ENCODE data around the gene CHRNA4. TPM values are rescaled to one million over a fixed set of nuclear protein-coding genes. Genes with fewer than 3 reads are reported as not detected.

CHRNA4 gene
- polyA plus RNA-seq, 1 of the 3 experiments (the other 2 are of a cell fraction) = not detected

GRCh38 chr20:63332488-63333240 is 28.5 kb downstream of the CHRNA4 start:
- H3K27ac ChIP-seq (ENCODE audit: low read depth in 2 of 2, low read length in 1 of 2) = no peak overlapping the region
- peaks cover 0 to 3% of the 10 kb centered on the region in 2 experiments; a peak in 1 of 4 replicates for H3K4me1 ChIP-seq (ENCODE audit: control insufficient read depth in 1 of 2, insufficient read depth in 2 of 2, low read depth in 1 of 2, low read length in 1 of 2)
- no peaks in the 10 kb centered on the region for H3K9me2 ChIP-seq
- no peaks in the 10 kb centered on the region for H3K9me3 ChIP-seq
- no peak overlapping the region for H3K4me3 ChIP-seq (ENCODE audit: low read depth in 2 of 2, low read length in 1 of 2)
- no peaks in the 10 kb centered on the region for H3K79me2 ChIP-seq (ENCODE audit: insufficient read depth)
- no peaks in the 10 kb centered on the region for H4K20me1 ChIP-seq (ENCODE audit: insufficient read depth)
- 51% methylated on average over 12 of the region's 22 CpGs for WGBS (ENCODE audit: low lambda C conversion rate)
- no peak overlapping the region for H3K4me2 ChIP-seq
- no peaks in the 10 kb centered on the region for H3F3A ChIP-seq (replicated peaks; ENCODE audit: insufficient read depth)
- no peak overlapping the region for H2AFZ ChIP-seq (ENCODE audit: low read depth)
- H3K27me3 ChIP-seq (ENCODE audit: insufficient read depth) = no peaks in the 10 kb centered on the region
- H3K9ac ChIP-seq = no peak overlapping the region
- H3K36me3 ChIP-seq (replicated peaks in 1 of 2; ENCODE audit: control insufficient read depth in 1 of 2, insufficient read depth in 2 of 2, low read length in 1 of 2) = no peaks in the 10 kb centered on the region
- CTCF ChIA-PET = interaction anchor here (1.1 to 4.9 kb wide), 3 partner anchors 23 to 49 kb away, joined by 3 to 29 read pairs (median 20); no protein-coding TSS in a partner anchor
- POLR2A ChIA-PET = no interaction called here
- TF ChIP-seq MXI1 (IDR thresholded peaks at IDR 0.05; ENCODE audit: low read depth, low read length) = no peak
- TF ChIP-seq RXRA (IDR thresholded peaks at IDR 0.05; ENCODE audit: borderline replicate concordance, low read depth) = no peak
- no peak for TF ChIP-seq SMC3 (IDR thresholded peaks at IDR 0.05; ENCODE audit: low read depth, low read length)
- no peak for TF ChIP-seq GABPA (IDR thresholded peaks at IDR 0.05; ENCODE audit: low read depth)
- no peak for TF ChIP-seq FOXJ3 (CRISPR knock-in tag; IDR thresholded peaks at IDR 0.05)
- no peak for TF ChIP-seq FOSL2 (IDR thresholded peaks at IDR 0.05; ENCODE audit: borderline replicate concordance, low read depth)
- TF ChIP-seq, protein P1, sequence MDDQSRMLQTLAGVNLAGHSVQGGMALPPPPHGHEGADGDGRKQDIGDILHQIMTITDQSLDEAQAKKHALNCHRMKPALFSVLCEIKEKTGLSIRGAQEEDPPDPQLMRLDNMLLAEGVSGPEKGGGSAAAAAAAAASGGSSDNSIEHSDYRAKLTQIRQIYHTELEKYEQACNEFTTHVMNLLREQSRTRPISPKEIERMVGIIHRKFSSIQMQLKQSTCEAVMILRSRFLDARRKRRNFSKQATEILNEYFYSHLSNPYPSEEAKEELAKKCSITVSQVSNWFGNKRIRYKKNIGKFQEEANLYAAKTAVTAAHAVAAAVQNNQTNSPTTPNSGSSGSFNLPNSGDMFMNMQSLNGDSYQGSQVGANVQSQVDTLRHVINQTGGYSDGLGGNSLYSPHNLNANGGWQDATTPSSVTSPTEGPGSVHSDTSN (IDR thresholded peaks at IDR 0.05) = no peak
- no peak for TF ChIP-seq SIN3A (IDR thresholded peaks at IDR 0.05; ENCODE audit: borderline replicate concordance, low read depth, low read length)
- TF ChIP-seq TAF1 (IDR thresholded peaks at IDR 0.05; ENCODE audit: borderline replicate concordance, low read depth, low read length) = no peak
- no peak for TF ChIP-seq ZBTB33 (IDR thresholded peaks at IDR 0.05; ENCODE audit: borderline replicate concordance, low read depth)
- no peak for TF ChIP-seq YY1 (IDR thresholded peaks at IDR 0.05; ENCODE audit: low read depth)
- TF ChIP-seq RCOR1 (IDR thresholded peaks at IDR 0.05; ENCODE audit: low read length) = no peak
- TF ChIP-seq, protein P2, sequence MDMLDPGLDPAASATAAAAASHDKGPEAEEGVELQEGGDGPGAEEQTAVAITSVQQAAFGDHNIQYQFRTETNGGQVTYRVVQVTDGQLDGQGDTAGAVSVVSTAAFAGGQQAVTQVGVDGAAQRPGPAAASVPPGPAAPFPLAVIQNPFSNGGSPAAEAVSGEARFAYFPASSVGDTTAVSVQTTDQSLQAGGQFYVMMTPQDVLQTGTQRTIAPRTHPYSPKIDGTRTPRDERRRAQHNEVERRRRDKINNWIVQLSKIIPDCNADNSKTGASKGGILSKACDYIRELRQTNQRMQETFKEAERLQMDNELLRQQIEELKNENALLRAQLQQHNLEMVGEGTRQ (IDR thresholded peaks at IDR 0.05; ENCODE audit: borderline replicate concordance, low read depth, low read length) = no peak
- DNase-seq = no peak

All from SK-N-SH (cell line).